Stimulated activated CD8-positive, alpha-beta memory T cell treated with anti-CD3 and anti-CD28 coated beads, Interleukin-7, amount 100 ng/mL, for 1 hour (primary cell): ENCODE measurements around the gene KIF1A.

Experiments used
- DNase-seq, 2 donors: peaks; one replicate each; pipeline ENCODE4 v3.0.0-alpha.2; 2020; ENCODE audit warnings: low read depth in 2 of 2

KIF1A gene

DNA sequence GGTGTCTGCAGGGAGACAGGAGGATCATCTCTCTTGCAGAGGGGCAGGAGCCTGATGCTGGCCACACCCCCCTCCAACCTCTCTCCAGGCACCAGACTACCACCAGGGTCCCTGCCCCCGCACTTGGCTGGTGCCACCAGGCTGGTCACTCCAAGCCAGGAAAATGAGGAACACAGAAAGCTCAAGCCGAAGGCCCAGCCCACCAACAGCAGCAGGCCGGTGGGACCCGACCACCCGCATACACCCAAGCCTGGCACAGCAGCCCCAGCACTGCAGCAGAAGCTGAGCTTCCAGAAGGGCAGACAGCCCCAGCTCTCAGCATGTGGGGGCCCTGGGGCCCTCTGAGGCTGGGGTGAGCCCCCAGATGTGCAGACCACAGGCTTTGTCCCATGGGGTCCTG is 52.7 kb downstream of the KIF1A start:
- DNase-seq: no peak

DNA sequence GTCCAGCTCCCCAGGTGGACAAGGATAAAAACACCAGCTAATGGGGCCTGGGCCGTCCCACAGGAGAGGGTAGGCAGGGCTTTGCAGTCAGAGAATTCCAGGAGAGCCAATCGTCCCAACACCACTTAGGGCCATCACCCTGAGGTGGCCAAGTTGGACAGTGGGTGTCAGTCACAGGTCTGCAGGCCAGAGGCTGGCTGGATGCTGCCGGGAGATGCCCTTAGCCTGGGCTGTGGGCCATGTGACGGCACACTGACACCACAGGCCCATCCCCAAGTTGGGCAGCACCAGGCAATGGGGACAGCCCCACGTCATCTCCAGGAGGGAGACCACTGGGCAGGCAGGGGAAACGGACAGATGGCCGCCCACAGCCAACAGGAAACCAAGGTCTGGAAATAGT is 53.9 kb downstream of the KIF1A start:
- DNase-seq: no peak

GRCh38 chr2:240765007-240765406 is 55.0 kb downstream of the KIF1A start:
- no peak for DNase-seq

DNA sequence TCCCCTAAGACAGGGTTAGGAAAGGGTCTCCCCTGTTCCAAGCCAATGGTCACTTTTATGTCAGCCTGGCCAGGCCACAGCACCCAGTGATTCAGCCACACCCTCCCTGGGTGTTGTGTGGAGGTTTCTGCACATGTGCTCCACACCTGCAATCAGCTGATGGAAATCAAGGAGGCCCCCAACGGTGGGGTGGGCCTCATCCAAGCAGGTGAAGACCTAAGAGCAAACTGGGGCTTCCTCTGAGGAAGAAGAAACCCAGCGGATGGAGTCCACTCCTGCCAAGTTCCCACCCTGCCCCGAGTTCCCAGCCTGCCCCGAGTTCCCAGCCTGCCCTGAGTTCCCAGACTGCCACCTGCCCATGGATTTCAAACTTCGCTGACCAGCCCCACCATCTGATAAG is 55.4 kb downstream of the KIF1A start:
- DNase-seq: no peak

- DNase-seq: no peak
These were observed 57.0 kb downstream of the KIF1A start for GRCh38 chr2:240762971-240763370.

GRCh38 chr2:240762249-240762648 is 57.8 kb downstream of the KIF1A start:
- DNase-seq: no peak

- no peak for DNase-seq
These were observed 59.3 kb downstream of the KIF1A start for GRCh38 chr2:240760576-240761246.

DNA sequence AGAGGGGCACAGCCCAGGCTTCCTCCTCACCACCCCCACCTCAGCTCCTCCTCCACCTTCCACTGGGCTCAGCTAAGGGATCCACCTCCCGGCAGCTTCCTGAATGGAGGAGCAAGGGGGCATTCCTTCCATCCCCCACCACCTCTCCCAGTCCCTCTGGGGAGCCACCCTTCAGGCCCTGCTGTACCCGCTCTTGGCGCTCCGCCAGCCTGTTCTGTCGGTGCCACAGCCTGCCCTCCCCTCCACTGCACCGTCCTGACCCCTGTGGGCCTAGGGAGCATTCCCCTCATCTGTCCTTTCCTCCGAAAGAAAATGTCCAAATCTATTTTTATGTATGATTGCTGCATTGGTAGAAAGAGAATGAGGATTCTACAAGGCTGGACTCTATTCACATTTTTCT is 59.9 kb downstream of the KIF1A start:
- no peak for DNase-seq

DNA sequence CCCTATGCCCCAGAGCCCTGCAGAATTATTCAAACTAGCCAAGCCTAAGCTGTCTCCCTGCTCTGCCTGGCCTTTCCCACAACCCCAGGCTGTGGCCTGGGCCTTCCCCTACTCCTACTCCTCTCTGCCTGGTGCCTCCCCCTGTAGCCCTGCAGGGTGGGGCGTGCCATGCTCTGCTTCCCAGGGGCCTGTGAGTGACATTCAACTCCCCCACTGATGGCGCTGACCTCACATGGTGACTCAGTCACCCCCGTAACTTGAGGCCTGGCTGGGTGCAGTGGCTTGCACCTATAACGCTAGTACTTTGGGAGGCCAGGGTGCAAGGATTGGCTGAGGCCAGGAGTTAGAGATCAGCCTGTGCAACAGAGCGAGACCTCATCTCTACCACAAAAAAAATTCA is 60.6 kb downstream of the KIF1A start:
- DNase-seq: no peak

- DNase-seq: no peak
These were observed 62.9 kb downstream of the KIF1A start for GRCh38 chr2:240757086-240757614.

- no peak for DNase-seq
These were observed 67.8 kb downstream of the KIF1A start for GRCh38 chr2:240752209-240752608.

DNA sequence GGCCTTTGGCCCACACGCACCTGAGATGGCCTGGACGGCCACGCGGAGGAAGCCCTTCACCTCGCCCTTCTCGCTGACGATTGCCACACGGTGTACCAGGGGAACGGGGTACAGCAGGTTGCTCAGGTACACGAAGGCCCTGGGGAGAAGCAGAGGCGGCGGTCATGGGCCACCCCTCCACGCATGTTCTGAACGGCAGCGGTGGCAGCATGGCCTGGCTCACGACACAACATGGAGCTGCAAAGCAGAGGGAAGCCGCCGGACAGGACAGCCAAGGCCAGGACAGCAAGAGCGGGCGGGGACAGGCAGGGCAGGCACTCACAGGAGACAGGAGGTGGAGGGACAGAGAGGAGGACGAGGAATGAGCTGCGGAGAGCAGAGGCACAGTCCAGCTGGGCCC is 69.6 kb downstream of the KIF1A start:
- no peak for DNase-seq

- DNase-seq: no peak
These were observed 70.5 kb downstream of the KIF1A start for GRCh38 chr2:240749516-240749915.

DNA sequence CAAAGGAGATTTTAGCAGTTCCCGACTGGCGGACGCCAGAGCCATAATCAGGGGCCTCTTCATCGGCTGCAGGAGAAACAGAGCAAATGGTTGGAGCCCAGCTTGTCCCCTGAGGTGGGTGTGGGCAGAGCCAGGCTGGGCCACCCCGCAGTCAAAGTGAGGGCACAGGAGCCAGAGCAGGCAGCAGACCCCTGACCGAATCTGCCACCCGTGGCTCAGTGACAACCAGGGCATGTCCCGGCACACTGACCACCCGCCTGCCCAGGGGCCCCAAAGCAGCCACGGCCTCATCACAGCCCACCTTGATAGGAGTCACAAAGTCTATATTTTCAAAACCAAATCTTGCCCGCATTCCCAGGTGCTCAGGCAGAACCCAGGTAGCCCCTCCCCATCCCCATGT is 72.8 kb downstream of the KIF1A start:
- DNase-seq: no peak

DNA sequence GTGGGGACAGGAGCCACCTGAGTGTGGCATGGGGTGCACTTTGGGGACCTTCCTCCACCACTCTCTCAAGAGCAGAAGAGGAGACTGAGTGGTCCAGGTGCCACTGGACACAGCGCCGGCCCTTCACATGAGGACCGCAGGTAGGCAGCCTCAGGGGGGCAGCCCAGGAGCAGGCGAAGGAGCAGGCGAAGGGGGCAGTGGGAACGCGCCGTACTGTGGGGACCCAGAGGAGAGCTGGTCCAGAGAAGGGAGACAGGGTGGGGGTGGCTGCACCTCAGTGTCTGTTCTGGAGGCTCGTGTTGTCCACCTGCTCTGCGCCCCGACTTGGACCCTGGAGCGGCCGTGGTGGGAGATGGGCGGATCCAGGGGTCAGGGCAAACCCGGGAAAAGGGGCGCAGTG is 73.3 kb downstream of the KIF1A start:
- no peak for DNase-seq

- no peak for DNase-seq
These were observed 74.1 kb downstream of the KIF1A start for GRCh38 chr2:240745962-240746361.

GRCh38 chr2:240745456-240745855 is 74.6 kb downstream of the KIF1A start:
- DNase-seq: no peak

DNA sequence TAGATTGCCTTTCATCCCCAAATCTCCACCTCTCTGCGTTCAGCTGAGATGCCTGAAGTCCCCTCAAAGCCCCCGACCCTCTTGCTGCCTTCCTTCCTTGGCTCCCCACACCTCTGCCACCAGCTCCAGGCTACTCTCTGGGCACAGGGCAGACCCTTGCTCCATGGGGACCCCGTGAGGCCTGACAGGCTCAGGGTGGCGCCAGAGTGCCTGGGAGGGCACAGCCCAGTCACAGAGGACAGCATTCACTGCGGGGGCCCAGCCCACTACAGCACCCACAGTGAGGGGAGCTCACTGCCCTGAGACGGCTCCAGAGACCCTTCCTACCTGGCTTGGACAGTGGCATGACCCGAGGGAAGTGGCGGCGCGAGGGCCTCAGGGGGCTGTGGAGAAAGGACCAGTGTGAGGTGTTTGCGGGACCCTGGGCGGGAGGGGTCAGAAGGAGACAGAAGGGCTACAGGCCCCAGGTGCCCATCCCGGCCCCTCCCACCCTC is 77.4 kb downstream of the KIF1A start:
- no peak for DNase-seq

DNA sequence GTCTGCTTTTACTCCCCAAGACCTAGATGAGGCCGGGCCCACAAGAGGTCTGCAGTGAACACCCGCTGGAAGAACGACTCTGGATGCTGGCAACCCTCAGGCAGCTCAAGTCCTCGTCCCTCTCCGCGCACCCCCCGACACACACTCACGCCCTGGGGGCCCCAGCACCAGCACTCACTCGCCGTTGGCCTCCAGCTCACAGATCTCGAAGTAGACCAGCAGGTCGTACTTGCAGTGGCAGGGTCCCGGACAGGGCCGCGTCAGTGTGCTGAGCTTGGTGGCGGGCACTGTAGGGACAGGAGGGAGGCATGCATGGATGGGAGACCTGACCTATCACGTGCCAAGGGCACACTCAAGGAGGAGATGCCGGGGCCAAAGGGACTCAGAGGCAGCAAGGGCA is 78.9 kb downstream of the KIF1A start:
- DNase-seq: no peak

- DNase-seq: no peak
These were observed 80.2 kb downstream of the KIF1A start for GRCh38 chr2:240739797-240740196.

- DNase-seq: no peak
These were observed 82.1 kb downstream of the KIF1A start for GRCh38 chr2:240737958-240738357.

DNA sequence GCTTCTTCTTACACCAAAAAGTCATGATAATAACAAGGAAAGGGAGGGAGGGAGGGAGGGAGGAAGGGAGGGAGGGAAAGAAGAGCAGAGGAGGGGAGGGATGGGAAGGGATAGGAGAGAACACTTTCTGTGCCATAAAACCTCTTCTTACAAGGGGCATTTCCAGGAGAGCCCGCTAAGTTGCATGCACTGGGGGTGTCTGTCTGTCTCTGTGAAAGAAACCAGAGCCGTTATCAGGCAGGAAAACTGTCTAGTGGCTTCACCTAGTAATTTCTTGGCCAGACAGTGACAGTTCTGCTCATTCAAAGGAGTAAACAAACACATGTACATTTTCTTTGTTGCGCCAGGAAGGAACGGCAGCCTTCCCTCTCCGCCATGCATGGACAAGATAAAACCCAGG is 82.5 kb downstream of the KIF1A start:
- no peak for DNase-seq

DNA sequence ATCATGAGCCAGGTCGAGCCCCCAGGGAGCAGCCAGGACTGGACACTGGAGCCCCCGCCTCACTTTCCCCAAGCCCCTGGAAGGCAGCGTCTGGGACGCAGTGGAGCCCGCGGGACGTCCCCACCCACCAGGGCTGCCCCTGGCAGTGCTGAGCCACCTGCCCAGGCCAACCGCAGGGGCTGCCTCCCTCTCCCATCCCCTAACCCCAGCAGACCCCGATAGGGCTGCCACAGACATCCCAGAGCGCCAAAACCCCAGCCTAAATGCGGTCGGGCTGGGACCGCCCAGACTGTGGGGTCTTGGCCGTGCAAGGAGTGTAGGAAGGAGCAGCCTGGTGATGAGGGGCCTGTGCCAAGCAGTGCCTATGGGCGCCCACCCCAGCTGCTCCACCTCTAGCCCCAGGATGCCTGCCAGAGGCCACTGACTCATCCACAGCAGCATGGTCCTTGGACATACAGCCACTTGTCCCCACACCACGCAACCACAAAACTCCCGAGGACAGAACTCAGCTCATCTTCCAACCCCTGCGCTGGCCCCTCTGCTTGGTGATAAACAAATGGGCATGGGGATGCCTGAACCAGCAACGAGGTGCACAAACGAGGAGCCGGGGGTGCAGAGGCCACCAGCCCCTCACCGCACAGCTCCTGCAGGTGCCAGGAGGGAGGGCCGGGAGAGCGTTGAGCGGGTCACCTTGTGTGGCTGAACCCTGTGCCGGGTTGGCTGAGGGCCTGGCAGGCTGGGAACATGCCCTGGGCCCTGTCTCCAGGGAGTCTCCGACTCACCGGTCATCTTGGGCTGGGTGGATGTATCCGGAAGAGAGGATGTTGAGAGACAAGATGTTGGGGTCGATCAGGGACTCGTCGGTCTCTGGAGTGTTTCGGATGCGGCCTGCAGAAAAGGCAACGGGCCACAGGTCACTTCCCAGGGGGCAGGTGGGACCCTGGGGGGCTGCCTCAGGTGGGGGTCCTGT is 83.5 kb downstream of the KIF1A start:
- no peak for DNase-seq
